22Rv1 (cell line): ENCODE results near the gene VCX3A.

Experiments used
- CTCF ChIP-seq: fragments of 450-650 bp; IDR thresholded peaks from 2 replicates; pipeline ENCODE4 v1.5.1; 2017; ENCODE audit warnings: mild to moderate bottlenecking
- ZFX ChIP-seq: fragments of 450-650 bp; IDR thresholded peaks from 2 replicates; pipeline ENCODE4 v1.6.1; 2017; ENCODE audit warnings: antibody characterized with exemption, borderline replicate concordance

GRCh38 chrX:6506444-6506843 is 28.5 kb downstream of the VCX3A start:
- TF ChIP-seq CTCF (no peak), ZFX (no peak)
